Skeletal muscle tissue (tissue), 4 donors: ENCODE measurements around the gene PLD5. TPM values are rescaled to one million over a fixed set of nuclear protein-coding genes. Genes with fewer than 3 reads are reported as not detected.

Experiments
- H3K27ac ChIP-seq: one replicate; pipeline ENCODE4 v1.7.0; 2013; ENCODE audit warnings: mild to moderate bottlenecking, low read depth, low read length, inconsistent platforms
- H3K27me3 ChIP-seq, 3 donors: one replicate each; pipeline ENCODE4 v1.7.0; 2013; ENCODE audit warnings: low read length in 3 of 3; ENCODE audit not compliant: control insufficient read depth in 3 of 3, insufficient read depth in 3 of 3
- H3K36me3 ChIP-seq, 3 donors: one replicate each; pipeline ENCODE4 v1.7.0; 2013; ENCODE audit warnings: low read length in 3 of 3; ENCODE audit not compliant: control insufficient read depth in 3 of 3, insufficient read depth in 3 of 3
- H3K4me1 ChIP-seq, 3 donors: one replicate each; pipeline ENCODE4 v1.7.0; 2013; ENCODE audit warnings: low read length in 3 of 3, mild to moderate bottlenecking in 3 of 3; ENCODE audit not compliant: control insufficient read depth in 3 of 3, insufficient read depth in 3 of 3
- H3K4me3 ChIP-seq, 3 donors: one replicate each; pipeline ENCODE4 v1.7.0; 2013; ENCODE audit warnings: low read length in 3 of 3
- H3K9ac ChIP-seq, 3 donors: one replicate each; pipeline ENCODE4 v1.7.0; 2013; ENCODE audit warnings: low read length in 3 of 3, mild to moderate bottlenecking in 3 of 3, moderate library complexity in 2 of 3, low read depth in 1 of 3
- H3K9me3 ChIP-seq, 3 donors: one replicate each; pipeline ENCODE4 v1.7.0; 2013; ENCODE audit warnings: low read length in 3 of 3; ENCODE audit not compliant: control insufficient read depth in 3 of 3
- total RNA-seq: library from RNA; depleted of rRNA; stranded (reverse); fragments of >200 nt; gene quantifications from one replicate; pipeline ENCODE4 v1.2.3, GENCODE V29; 2014
- donor health status: Osteomylitis.

Gene PLD5
- total RNA-seq, 1 donor from 2014 or later, result 0.52 TPM

- Histone ChIP-seq H3K36me3 (no peaks in the 10 kb centered on the region), H3K9me3 (no peaks in the 10 kb centered on the region), H3K9ac (no peak overlapping the region), H3K4me3 (no peak overlapping the region), H3K4me1 (no peaks in the 10 kb centered on the region), H3K27ac (no peak overlapping the region), H3K27me3 (no peaks in the 10 kb centered on the region)
Observed at GRCh38 chr1:242209063-242209462, 315.4 kb downstream of the PLD5 start.

- H3K9ac ChIP-seq, result no peak overlapping the region
- no peaks in the 10 kb centered on the region for H3K9me3 ChIP-seq
- H3K36me3 ChIP-seq, result no peaks in the 10 kb centered on the region
- H3K27me3 ChIP-seq, result no peaks in the 10 kb centered on the region
- H3K4me3 ChIP-seq, result no peak overlapping the region
- no peaks in the 10 kb centered on the region for H3K4me1 ChIP-seq
- no peak overlapping the region for H3K27ac ChIP-seq
Observed at GRCh38 chr1:242208021-242208420, 316.5 kb downstream of the PLD5 start.

GRCh38 chr1:242206994-242207393, 317.5 kb downstream of the PLD5 start:
- peaks cover 0 to 3% (median 0%) of the 10 kb centered on the region in 3 donors for H3K27me3 ChIP-seq
- no peak overlapping the region for H3K27ac ChIP-seq
- no peak overlapping the region for H3K4me3 ChIP-seq
- no peaks in the 10 kb centered on the region for H3K36me3 ChIP-seq
- H3K9ac ChIP-seq, result no peak overlapping the region
- H3K4me1 ChIP-seq, result no peaks in the 10 kb centered on the region
- no peaks in the 10 kb centered on the region for H3K9me3 ChIP-seq

- no peak overlapping the region for H3K27ac ChIP-seq
- H3K9me3 ChIP-seq, result no peaks in the 10 kb centered on the region
- peaks cover 0 to 3% (median 0%) of the 10 kb centered on the region in 3 donors for H3K27me3 ChIP-seq
- H3K4me1 ChIP-seq, result no peaks in the 10 kb centered on the region
- no peak overlapping the region for H3K4me3 ChIP-seq
- no peaks in the 10 kb centered on the region for H3K36me3 ChIP-seq
- no peak overlapping the region for H3K9ac ChIP-seq
Observed at GRCh38 chr1:242205622-242206489, 318.6 kb downstream of the PLD5 start.

- no peak overlapping the region for H3K27ac ChIP-seq
- peaks cover 0 to 3% (median 0%) of the 10 kb centered on the region in 3 donors for H3K27me3 ChIP-seq
- no peaks in the 10 kb centered on the region for H3K36me3 ChIP-seq
- H3K4me1 ChIP-seq, result no peaks in the 10 kb centered on the region
- H3K9me3 ChIP-seq, result no peaks in the 10 kb centered on the region
- H3K9ac ChIP-seq, result no peak overlapping the region
- no peak overlapping the region for H3K4me3 ChIP-seq
Observed at GRCh38 chr1:242203262-242203661, 321.2 kb downstream of the PLD5 start.

GRCh38 chr1:242201090-242201489, 323.4 kb downstream of the PLD5 start:
- H3K9me3 ChIP-seq, result no peaks in the 10 kb centered on the region
- no peak overlapping the region for H3K27ac ChIP-seq
- no peak overlapping the region for H3K4me3 ChIP-seq
- H3K27me3 ChIP-seq, result peaks cover 0 to 3% (median 0%) of the 10 kb centered on the region in 3 donors
- H3K36me3 ChIP-seq, result no peaks in the 10 kb centered on the region
- H3K9ac ChIP-seq, result no peak overlapping the region
- no peaks in the 10 kb centered on the region for H3K4me1 ChIP-seq

- H3K27me3 ChIP-seq, result peaks cover 0 to 3% (median 0%) of the 10 kb centered on the region in 3 donors
- no peak overlapping the region for H3K4me3 ChIP-seq
- no peaks in the 10 kb centered on the region for H3K36me3 ChIP-seq
- no peak overlapping the region for H3K9ac ChIP-seq
- no peaks in the 10 kb centered on the region for H3K9me3 ChIP-seq
- H3K27ac ChIP-seq, result no peak overlapping the region
- H3K4me1 ChIP-seq, result no peaks in the 10 kb centered on the region
Observed at GRCh38 chr1:242199776-242200458, 324.6 kb downstream of the PLD5 start.

GRCh38 chr1:242197907-242198820, 326.3 kb downstream of the PLD5 start:
- H3K9ac ChIP-seq, result no peak overlapping the region
- H3K36me3 ChIP-seq, result no peaks in the 10 kb centered on the region
- no peak overlapping the region for H3K4me3 ChIP-seq

GRCh38 chr1:242196914-242197313, 327.6 kb downstream of the PLD5 start:
- H3K4me3 ChIP-seq, result no peak overlapping the region
- H3K27ac ChIP-seq, result no peak overlapping the region
- no peaks in the 10 kb centered on the region for H3K36me3 ChIP-seq
- no peaks in the 10 kb centered on the region for H3K27me3 ChIP-seq
- no peak overlapping the region for H3K9ac ChIP-seq
- H3K4me1 ChIP-seq, result no peaks in the 10 kb centered on the region
- no peaks in the 10 kb centered on the region for H3K9me3 ChIP-seq

More at GRCh38 chr1:242197907-242198820, 326.3 kb downstream of the PLD5 start:
- Histone ChIP-seq H3K27me3 (peaks cover 0 to 3% (median 0%) of the 10 kb centered on the region in 3 donors), H3K27ac (no peak overlapping the region), H3K4me1 (no peaks in the 10 kb centered on the region), H3K9me3 (no peaks in the 10 kb centered on the region)
